Measurements from ENCODE around the gene HTR7. TPM values are rescaled to one million over a fixed set of nuclear protein-coding genes. Genes with fewer than 3 reads are reported as not detected.
A peak's percentile ranks its signal among the peaks of the same experiment; 100 is the strongest.
"Not testable (repeated sequence)": the region's sequence is repeated elsewhere in the genome, so short reads cannot be mapped to it uniquely, and the experiment has no call there.

HTR7 gene
- total RNA-seq, 4 donors from 2014 or later, result 0.33 to 1.7 (median 0.40) TPM

DNA sequence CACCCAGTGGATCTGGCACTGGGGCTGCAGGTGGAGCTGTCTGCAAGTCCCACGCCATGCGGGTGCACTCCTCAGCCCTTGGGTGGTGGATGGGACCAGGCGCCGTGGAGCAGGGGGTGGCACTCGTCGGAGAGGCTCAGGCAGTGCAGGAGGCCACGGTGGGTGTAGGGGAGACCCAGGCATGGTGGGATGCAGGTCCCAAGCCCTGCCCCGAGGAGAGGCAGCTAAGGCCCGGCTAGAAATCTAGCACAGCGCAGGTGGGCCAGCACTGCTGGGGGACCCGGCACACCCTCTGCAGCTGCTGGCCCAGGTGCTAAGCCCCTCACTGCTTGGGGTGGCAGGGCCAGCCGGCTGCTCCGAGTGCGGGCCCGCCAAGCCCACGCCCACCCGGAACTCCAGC is 25.7 kb downstream of the HTR7 start:
- intact Hi-C loops (cut with DNase I), result no loop called here
- TF ChIP-seq CTCF (IDR thresholded peaks at IDR 0.05) (no peak), POLR2A (IDR thresholded peaks at IDR 0.05; ENCODE audit: low read depth) (no peak), EP300 (IDR thresholded peaks at IDR 0.05) (no peak), POLR2AphosphoS5 (IDR thresholded peaks at IDR 0.05) (no peak)
- Histone ChIP-seq H3K27ac (replicated peaks in 1 of 4) (no peak overlapping the region), H3K36me3 (no peaks in the 10 kb centered on the region), H3K27me3 (no peaks in the 10 kb centered on the region), H3K4me3 (no peak overlapping the region), H3K9me3 (no peaks in the 10 kb centered on the region), H3K4me1 (no peaks in the 10 kb centered on the region)
- WGBS, result 95% methylated on average over 17 of the region's 17 CpGs
- no peak for DNase-seq (ENCODE audit: extremely low spot score)

DNA sequence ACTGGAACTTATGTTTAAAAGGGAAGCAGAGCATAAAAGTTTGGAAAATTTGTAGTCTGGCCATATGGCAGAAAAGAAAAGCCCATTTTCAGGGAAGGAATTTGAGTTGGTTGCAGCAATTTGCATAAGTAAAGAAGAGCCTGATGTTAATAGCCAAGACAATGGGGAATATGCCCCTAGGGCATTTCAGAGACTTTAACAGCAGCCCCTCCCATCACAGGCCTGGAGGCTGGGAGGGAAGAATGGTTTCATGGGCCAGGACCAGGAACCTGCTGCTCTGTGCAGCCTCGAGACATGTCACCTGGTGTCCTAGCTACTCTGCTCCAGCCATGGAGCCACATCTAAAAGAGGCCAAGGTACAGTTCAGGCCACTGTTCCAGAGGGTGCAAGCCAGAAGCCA is 35.3 kb downstream of the HTR7 start:
- H3K4me3 ChIP-seq, result no peak overlapping the region
- no peak overlapping the region for H3K27ac ChIP-seq (replicated peaks in 1 of 4)
- no peaks in the 10 kb centered on the region for H3K36me3 ChIP-seq
- WGBS, result 50% methylated on average over 1 of the region's 1 CpG
- peaks cover 0 to 18% (median 0%) of the 10 kb centered on the region in 4 donors for H3K27me3 ChIP-seq
- DNase-seq (ENCODE audit: extremely low spot score), result peak; percentile 34
- H3K4me1 ChIP-seq, result no peaks in the 10 kb centered on the region
- TF ChIP-seq POLR2AphosphoS5 (IDR thresholded peaks at IDR 0.05), result no peak
- no peak for TF ChIP-seq CTCF (IDR thresholded peaks at IDR 0.05)
- TF ChIP-seq EP300 (IDR thresholded peaks at IDR 0.05), result no peak
- TF ChIP-seq POLR2A (IDR thresholded peaks at IDR 0.05; ENCODE audit: low read depth), result no peak
- intact Hi-C loops (cut with DNase I), result no loop called here
- H3K9me3 ChIP-seq, result peaks cover 0 to 30% (median 8%) of the 10 kb centered on the region in 4 donors

GRCh38 chr10:90821864-90822263 is 36.0 kb downstream of the HTR7 start:
- Histone ChIP-seq H3K27me3 (peaks cover 0 to 18% (median 0%) of the 10 kb centered on the region in 4 donors), H3K9me3 (peaks cover 0 to 30% (median 8%) of the 10 kb centered on the region in 4 donors)
- DNase-seq (ENCODE audit: extremely low spot score); H3K36me3 ChIP-seq; H3K4me1 ChIP-seq; H3K4me3 ChIP-seq; H3K27ac ChIP-seq (replicated peaks in 1 of 4); intact Hi-C loops (cut with DNase I): not testable (repeated sequence)
- 66% methylated on average over 1 of the region's 1 CpG for WGBS

- no peak for TF ChIP-seq POLR2A (IDR thresholded peaks at IDR 0.05; ENCODE audit: low read depth)
- no peak for TF ChIP-seq CTCF (IDR thresholded peaks at IDR 0.05)
- no peak for TF ChIP-seq POLR2AphosphoS5 (IDR thresholded peaks at IDR 0.05)
- no peak for TF ChIP-seq EP300 (IDR thresholded peaks at IDR 0.05)
- DNase-seq (ENCODE audit: extremely low spot score), result no peak
- intact Hi-C loops (cut with DNase I), result no loop called here
These were observed 37.9 kb downstream of the HTR7 start for GRCh38 chr10:90819911-90820310.

GRCh38 chr10:90818736-90819135 is 39.1 kb downstream of the HTR7 start:
- WGBS, result 35% methylated on average over 1 of the region's 1 CpG
- Histone ChIP-seq H3K36me3 (no peaks in the 10 kb centered on the region), H3K4me3 (no peak overlapping the region), H3K9me3 (peaks cover 0 to 11% (median 5%) of the 10 kb centered on the region in 4 donors), H3K27ac (replicated peaks in 1 of 4) (no peak overlapping the region), H3K27me3 (peaks cover 0 to 11% (median 0%) of the 10 kb centered on the region in 4 donors), H3K4me1 (no peaks in the 10 kb centered on the region)
- intact Hi-C loops (cut with DNase I), result no loop called here
- TF ChIP-seq POLR2A (IDR thresholded peaks at IDR 0.05; ENCODE audit: low read depth) (no peak), CTCF (IDR thresholded peaks at IDR 0.05) (no peak), EP300 (IDR thresholded peaks at IDR 0.05) (no peak), POLR2AphosphoS5 (IDR thresholded peaks at IDR 0.05) (no peak)
- DNase-seq (ENCODE audit: extremely low spot score), result no peak

More at GRCh38 chr10:90819911-90820310, 37.9 kb downstream of the HTR7 start:
- H3K36me3 ChIP-seq, result no peaks in the 10 kb centered on the region
- no peak overlapping the region for H3K27ac ChIP-seq (replicated peaks in 1 of 4)
- no peak overlapping the region for H3K4me3 ChIP-seq
- H3K9me3 ChIP-seq, result peaks cover 0 to 17% (median 5%) of the 10 kb centered on the region in 4 donors
- no peaks in the 10 kb centered on the region for H3K4me1 ChIP-seq
- H3K27me3 ChIP-seq, result peaks cover 0 to 18% (median 0%) of the 10 kb centered on the region in 4 donors
